HG03095 (cell line): ENCODE measurements around the gene GMPPB.
"Not testable (repeated sequence)": the region's sequence is repeated elsewhere in the genome, so short reads cannot be mapped to it uniquely, and the experiment has no call there.

Experiments
- ATAC-seq: cut with Tn5 transposase; IDR thresholded peaks from one replicate; pipeline ENCODE4 v1.9.1; 2021; ENCODE audit warnings: moderate library complexity; ENCODE audit not compliant: unreplicated experiment

GMPPB gene

GRCh38 chr3:49694409-49695070, 29.2 kb downstream of the GMPPB start:
- ATAC-seq = not testable (repeated sequence)

- ATAC-seq = not testable (repeated sequence)
Measured at GRCh38 chr3:49691481-49691880, 32.3 kb downstream of the GMPPB start.

GRCh38 chr3:49690856-49691255, 32.9 kb downstream of the GMPPB start:
- not testable (repeated sequence) for ATAC-seq

GRCh38 chr3:49689908-49690624, 33.7 kb downstream of the GMPPB start:
- not testable (repeated sequence) for ATAC-seq

- peak; percentile 55 for ATAC-seq
Measured at GRCh38 chr3:49689046-49689907, 34.5 kb downstream of the GMPPB start, which contains the start of the genes MST1 and RNF123. MST1 (minus strand) TSS chr3:49689474; CDS start chr3:49688691, 783 bp downstream. RNF123 (plus strand) TSS chr3:49689557; CDS start chr3:49691166, 1,609 bp downstream.

GRCh38 chr3:49688338-49689045, 35.3 kb downstream of the GMPPB start:
- ATAC-seq = not testable (repeated sequence)

GRCh38 chr3:49687424-49687795, 36.3 kb downstream of the GMPPB start:
- not testable (repeated sequence) for ATAC-seq

GRCh38 chr3:49686769-49687423, 36.9 kb downstream of the GMPPB start:
- not testable (repeated sequence) for ATAC-seq

- not testable (repeated sequence) for ATAC-seq
Measured at GRCh38 chr3:49686346-49686745, 37.4 kb downstream of the GMPPB start.

GRCh38 chr3:49685846-49686245, 37.9 kb downstream of the GMPPB start:
- not testable (repeated sequence) for ATAC-seq

GRCh38 chr3:49685103-49685502, 38.6 kb downstream of the GMPPB start:
- not testable (repeated sequence) for ATAC-seq

GRCh38 chr3:49684453-49684852, 39.3 kb downstream of the GMPPB start:
- not testable (repeated sequence) for ATAC-seq

GRCh38 chr3:49683162-49683561, 40.6 kb downstream of the GMPPB start:
- ATAC-seq = no peak

- no peak for ATAC-seq
Measured at GRCh38 chr3:49681543-49681942, 42.2 kb downstream of the GMPPB start.

GRCh38 chr3:49681232-49681522, 42.6 kb downstream of the GMPPB start:
- ATAC-seq = no peak

GRCh38 chr3:49680493-49681231, 43.1 kb downstream of the GMPPB start:
- ATAC-seq = no peak

- ATAC-seq = no peak
Measured at GRCh38 chr3:49675912-49676311, 47.8 kb downstream of the GMPPB start.

GRCh38 chr3:49674497-49674983, 49.2 kb downstream of the GMPPB start:
- peak; percentile 24 for ATAC-seq

- ATAC-seq = peak; percentile 72
Measured at GRCh38 chr3:49673715-49674496, 49.8 kb downstream of the GMPPB start, which contains the start of gene APEH. APEH (plus strand) TSS chr3:49674351; CDS start chr3:49674402, 51 bp downstream.
